Stomach smooth muscle (tissue), 2 donors: ENCODE results near the gene MESD.

ENCODE experiments used
- H3K27ac ChIP-seq: one replicate; pipeline ENCODE4 v1.7.0; 2013; ENCODE audit warnings: mild to moderate bottlenecking, low read length, inconsistent platforms
- H3K27me3 ChIP-seq, 2 donors: one replicate each; pipeline ENCODE4 v1.7.0; 2013; ENCODE audit warnings: low read length in 2 of 2; ENCODE audit not compliant: insufficient read depth in 2 of 2, control insufficient read depth in 1 of 2
- H3K36me3 ChIP-seq, 2 donors: one replicate each; pipeline ENCODE4 v1.7.0; 2013; ENCODE audit warnings: low read length in 2 of 2; ENCODE audit not compliant: control insufficient read depth in 2 of 2, insufficient read depth in 2 of 2
- H3K4me1 ChIP-seq: one replicate; pipeline ENCODE4 v1.7.0; 2013; ENCODE audit warnings: low read length; ENCODE audit not compliant: control insufficient read depth, insufficient read depth
- H3K4me3 ChIP-seq, 2 donors: one replicate each; pipeline ENCODE4 v1.7.0; 2013; ENCODE audit warnings: low read length in 2 of 2
- H3K9ac ChIP-seq, 2 donors: one replicate each; pipeline ENCODE4 v1.7.0; 2013; ENCODE audit warnings: low read length in 2 of 2, mild to moderate bottlenecking in 1 of 2
- H3K9me3 ChIP-seq, 2 donors: one replicate each; pipeline ENCODE4 v1.7.0; 2013; ENCODE audit warnings: low read length in 2 of 2; ENCODE audit not compliant: control insufficient read depth in 2 of 2
- donor health status: healthy.
- donor health status: Pancreatic carcinoma.

The MESD gene

GRCh38 chr15:80939216-80939615, 50.4 kb downstream of the MESD start:
- Histone ChIP-seq H3K36me3 (peaks cover 2 to 8% of the 10 kb centered on the region in 2 donors), H3K27me3 (no peaks in the 10 kb centered on the region), H3K27ac (peak overlapping the region; percentile 46), H3K4me1 (peaks cover 41% of the 10 kb centered on the region), H3K9me3 (no peaks in the 10 kb centered on the region), H3K4me3 (no peak overlapping the region), H3K9ac (no peak overlapping the region)

- no peak overlapping the region for H3K9ac ChIP-seq
- peaks cover 44% of the 10 kb centered on the region for H3K4me1 ChIP-seq
- no peaks in the 10 kb centered on the region for H3K27me3 ChIP-seq
- no peak overlapping the region for H3K4me3 ChIP-seq
- peaks cover 2 to 6% of the 10 kb centered on the region in 2 donors for H3K36me3 ChIP-seq
- peak overlapping the region; percentile 92 for H3K27ac ChIP-seq
- no peaks in the 10 kb centered on the region for H3K9me3 ChIP-seq
Measured at GRCh38 chr15:80937718-80938117, 51.9 kb downstream of the MESD start.

DNA sequence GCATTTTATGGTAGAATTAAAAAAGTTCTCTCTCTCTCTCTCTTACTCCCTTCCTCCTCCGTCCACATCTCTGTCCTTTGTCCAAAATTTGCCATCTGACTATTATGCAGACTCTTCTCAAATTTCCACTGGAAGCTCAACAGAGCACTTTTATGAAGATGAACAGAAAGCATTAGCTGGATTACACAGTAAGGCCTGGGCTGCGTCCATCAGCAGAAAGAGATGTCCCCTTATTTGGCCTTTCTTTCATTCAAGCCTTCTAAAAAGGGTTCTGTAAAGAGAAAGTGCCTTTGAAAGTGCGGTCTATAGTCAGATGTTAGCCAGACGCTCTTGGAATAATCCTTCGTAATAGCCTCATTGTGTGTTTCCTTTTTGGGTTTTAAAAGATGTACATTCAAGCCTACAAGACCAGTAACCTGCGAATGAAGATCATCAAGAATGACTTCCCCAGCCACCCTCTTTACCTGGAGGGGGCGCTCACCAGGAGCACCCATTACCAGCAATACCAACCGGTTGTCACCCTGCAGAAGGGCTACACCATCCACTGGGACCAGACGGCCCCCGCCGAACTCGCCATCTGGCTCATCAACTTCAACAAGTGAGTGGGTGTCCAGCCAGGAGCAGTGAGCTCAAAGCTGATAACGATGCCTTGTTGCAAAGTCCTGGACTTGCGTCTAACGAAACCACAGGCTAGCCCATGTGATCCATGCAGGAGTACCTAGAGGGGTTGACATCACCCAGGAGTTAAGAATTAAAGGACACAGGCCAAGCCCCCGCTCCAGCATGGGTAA, 53.1 kb downstream of the MESD start:
- Histone ChIP-seq H3K27ac (peak overlapping the region; percentile 92), H3K4me1 (peaks cover 55% of the 10 kb centered on the region), H3K36me3 (peaks cover under 1 to 1% of the 10 kb centered on the region in 2 donors), H3K9me3 (no peaks in the 10 kb centered on the region), H3K4me3 (peak overlapping the region in 1 of 2 donors; percentile 54), H3K27me3 (no peaks in the 10 kb centered on the region), H3K9ac (no peak overlapping the region)

DNA sequence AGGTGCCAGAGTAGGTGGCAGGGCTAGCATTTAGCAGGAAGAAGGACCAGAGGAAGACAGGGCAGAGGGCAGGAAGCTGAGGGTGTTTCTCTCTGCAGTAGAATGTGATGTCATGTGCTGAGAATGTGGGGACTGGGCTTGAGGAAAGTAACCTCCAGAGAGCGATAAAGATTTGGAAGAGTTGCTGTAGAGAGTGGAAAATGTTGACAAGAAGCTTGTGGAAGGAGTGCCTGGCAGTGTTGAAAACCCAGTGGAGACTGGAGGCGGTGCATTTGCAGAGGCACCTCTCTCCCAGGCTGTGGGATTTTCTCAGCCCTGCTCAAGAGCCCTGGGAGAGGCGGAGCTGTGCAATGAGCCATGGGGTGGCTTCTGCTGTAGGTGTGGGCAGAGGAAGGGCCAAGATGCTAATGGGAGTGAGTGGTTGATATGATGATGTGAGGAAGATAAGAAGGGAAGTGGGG, 54.8 kb downstream of the MESD start:
- Histone ChIP-seq H3K9me3 (no peaks in the 10 kb centered on the region), H3K27ac (peak overlapping the region; percentile 92), H3K9ac (no peak overlapping the region), H3K27me3 (no peaks in the 10 kb centered on the region), H3K36me3 (no peaks in the 10 kb centered on the region), H3K4me1 (peaks cover 47% of the 10 kb centered on the region), H3K4me3 (no peak overlapping the region)

DNA sequence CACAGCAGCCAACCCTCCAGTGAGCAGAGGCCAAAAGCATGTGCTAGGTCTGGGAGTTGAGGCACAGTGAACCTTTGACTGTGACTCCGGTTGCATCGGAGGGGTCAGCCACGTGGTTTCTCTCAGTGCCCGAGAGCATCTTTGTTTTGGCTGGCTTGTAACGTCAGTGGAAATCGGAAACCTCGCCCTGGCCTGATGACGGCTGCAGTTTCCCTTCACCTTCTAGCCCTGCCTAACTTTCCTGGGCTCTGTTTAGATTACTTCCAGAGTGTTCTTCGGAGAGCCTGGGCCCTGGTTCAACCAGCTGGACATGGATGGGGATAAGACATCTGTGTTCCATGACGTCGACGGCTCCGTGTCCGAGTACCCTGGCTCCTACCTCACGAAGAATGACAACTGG, 56.6 kb downstream of the MESD start:
- H3K9ac ChIP-seq = peak overlapping the region; percentile 3 to 36
- peak overlapping the region; percentile 91 for H3K27ac ChIP-seq
- peaks cover 0 to 5% of the 10 kb centered on the region in 2 donors for H3K36me3 ChIP-seq
- no peaks in the 10 kb centered on the region for H3K27me3 ChIP-seq
- peak overlapping the region in 1 of 2 donors; percentile 49 for H3K4me3 ChIP-seq
- no peaks in the 10 kb centered on the region for H3K9me3 ChIP-seq
- peaks cover 47% of the 10 kb centered on the region for H3K4me1 ChIP-seq

DNA sequence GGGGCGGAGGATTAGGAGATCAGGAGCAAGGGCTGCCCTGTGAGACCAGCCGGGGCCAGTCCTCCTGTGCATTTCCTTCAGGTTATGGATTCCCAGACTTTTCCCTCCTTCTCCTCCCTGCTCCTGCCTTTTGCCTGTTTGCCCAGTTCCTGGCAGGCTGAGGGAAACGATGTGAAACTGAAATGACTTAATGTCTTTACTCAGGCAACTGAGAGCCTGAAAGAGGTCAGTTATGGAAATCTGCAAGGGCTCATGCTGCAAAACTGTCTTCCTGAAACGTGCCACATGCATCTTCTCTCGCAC, 57.2 kb downstream of the MESD start:
- peak overlapping the region in 1 of 2 donors; percentile 47 for H3K4me3 ChIP-seq
- peaks cover 0 to 5% of the 10 kb centered on the region in 2 donors for H3K36me3 ChIP-seq
- no peaks in the 10 kb centered on the region for H3K9me3 ChIP-seq
- peaks cover 47% of the 10 kb centered on the region for H3K4me1 ChIP-seq
- H3K27ac ChIP-seq = peak overlapping the region; percentile 91
- no peaks in the 10 kb centered on the region for H3K27me3 ChIP-seq
- H3K9ac ChIP-seq = peak overlapping the region; percentile 3 to 36

- H3K4me3 ChIP-seq = peak overlapping the region in 1 of 2 donors; percentile 47
- peak overlapping the region; percentile 3 to 47 for H3K9ac ChIP-seq
- H3K36me3 ChIP-seq = peaks cover 0 to 5% of the 10 kb centered on the region in 2 donors
- H3K27me3 ChIP-seq = no peaks in the 10 kb centered on the region
- H3K9me3 ChIP-seq = no peaks in the 10 kb centered on the region
- peak overlapping the region; percentile 91 for H3K27ac ChIP-seq
- H3K4me1 ChIP-seq = peaks cover 42% of the 10 kb centered on the region
Measured at GRCh38 chr15:80931721-80932512, 57.7 kb downstream of the MESD start.

- Histone ChIP-seq H3K27me3 (no peaks in the 10 kb centered on the region), H3K4me3 (no peak overlapping the region), H3K27ac (no peak overlapping the region), H3K9ac (no peak overlapping the region), H3K9me3 (no peaks in the 10 kb centered on the region), H3K4me1 (peaks cover 36% of the 10 kb centered on the region), H3K36me3 (peaks cover 0 to 5% of the 10 kb centered on the region in 2 donors)
Measured at GRCh38 chr15:80931191-80931590, 58.4 kb downstream of the MESD start.

DNA sequence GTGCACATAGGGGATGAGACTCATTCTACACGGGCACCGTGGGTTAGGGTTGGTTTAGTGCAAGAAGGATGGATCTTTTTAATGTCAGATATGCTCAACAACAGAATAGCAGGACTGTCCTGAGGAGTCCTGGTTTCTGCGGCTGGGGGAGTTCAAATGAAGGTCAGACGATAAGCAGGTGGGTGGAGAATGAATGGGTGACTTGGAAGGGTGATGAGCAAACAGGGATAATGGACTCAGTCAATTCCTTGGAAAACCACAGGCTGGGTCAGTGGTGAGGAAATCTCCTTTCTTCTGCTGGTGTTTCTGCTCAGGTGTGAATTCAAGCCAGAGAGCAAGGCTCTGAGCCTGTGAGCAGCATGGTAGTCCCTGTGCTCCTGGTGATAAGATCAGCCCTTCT, 59.9 kb downstream of the MESD start:
- Histone ChIP-seq H3K9ac (no peak overlapping the region), H3K9me3 (no peaks in the 10 kb centered on the region), H3K27ac (no peak overlapping the region), H3K27me3 (no peaks in the 10 kb centered on the region), H3K4me1 (peaks cover 25% of the 10 kb centered on the region), H3K36me3 (peaks cover 0 to 5% of the 10 kb centered on the region in 2 donors), H3K4me3 (no peak overlapping the region)

GRCh38 chr15:80929225-80929624, 60.4 kb downstream of the MESD start:
- no peaks in the 10 kb centered on the region for H3K27me3 ChIP-seq
- no peaks in the 10 kb centered on the region for H3K9me3 ChIP-seq
- peaks cover 2 to 5% of the 10 kb centered on the region in 2 donors for H3K36me3 ChIP-seq
- H3K4me3 ChIP-seq = no peak overlapping the region
- no peak overlapping the region for H3K9ac ChIP-seq
- peaks cover 21% of the 10 kb centered on the region for H3K4me1 ChIP-seq
- H3K27ac ChIP-seq = no peak overlapping the region
